SH-SY5Y (cell line): Measurements from ENCODE around the gene GAS7.

Source experiments
- GATA2 ChIP-seq: IDR thresholded peaks from 2 replicates; pipeline ENCODE4 v1.6.1; 2011; ENCODE audit warnings: mild to moderate bottlenecking, low read depth, low read length
- GATA3 ChIP-seq: IDR thresholded peaks from 2 replicates; pipeline ENCODE4 v1.6.1; 2011; ENCODE audit warnings: low read depth, mild to moderate bottlenecking, low read length, moderate library complexity

Gene GAS7

GRCh38 chr17:10215286-10215685 is 16.9 kb upstream of the GAS7 start:
- TF ChIP-seq GATA2 (no peak), GATA3 (no peak)

GRCh38 chr17:10211666-10212065 is 13.3 kb upstream of the GAS7 start:
- TF ChIP-seq GATA2 (no peak), GATA3 (no peak)

GRCh38 chr17:10210151-10210574 is 11.8 kb upstream of the GAS7 start:
- no peak for TF ChIP-seq GATA3

GRCh38 chr17:10208604-10209193 is 10.3 kb upstream of the GAS7 start:
- TF ChIP-seq GATA3 (no peak), GATA2 (no peak)

- no peak for TF ChIP-seq GATA2
- TF ChIP-seq GATA3: no peak
Observed at GRCh38 chr17:10207153-10207552, 8.7 kb upstream of the GAS7 start.

GRCh38 chr17:10205549-10206185 is 7.3 kb upstream of the GAS7 start:
- TF ChIP-seq GATA3: no peak
- no peak for TF ChIP-seq GATA2

GRCh38 chr17:10201680-10202079 is 3.3 kb upstream of the GAS7 start:
- TF ChIP-seq GATA2 (no peak), GATA3 (no peak)

GRCh38 chr17:10200645-10201044 is 2.2 kb upstream of the GAS7 start:
- no peak for TF ChIP-seq GATA3

- no peak for TF ChIP-seq GATA2
Observed at GRCh38 chr17:10200016-10200415, 1.6 kb upstream of the GAS7 start.

GRCh38 chr17:10197721-10198508 is 491 bp downstream of the GAS7 start:
- no peak for TF ChIP-seq GATA3
- TF ChIP-seq GATA2: no peak

- no peak for TF ChIP-seq GATA3
- no peak for TF ChIP-seq GATA2
Observed at GRCh38 chr17:10197362-10197720, 1.1 kb downstream of the GAS7 start.

GRCh38 chr17:10196941-10197340 is 1.5 kb downstream of the GAS7 start:
- TF ChIP-seq GATA2 (no peak), GATA3 (no peak)

GRCh38 chr17:10196384-10196895 is 2.0 kb downstream of the GAS7 start:
- TF ChIP-seq GATA3: no peak

- TF ChIP-seq GATA2 (no peak), GATA3 (no peak)
Observed at GRCh38 chr17:10195090-10195805, 3.2 kb downstream of the GAS7 start.

- TF ChIP-seq GATA2 (no peak), GATA3 (no peak)
Observed at GRCh38 chr17:10193632-10194031, 4.8 kb downstream of the GAS7 start.
